ENCODE results near the gene SLC7A6.

SLC7A6 gene

GRCh38 chr16:68257251-68257905 lies 6.9 kb upstream of the SLC7A6 start:
- Histone ChIP-seq H3K9me3 (ENCODE audit: control insufficient read depth, low read length) (no peaks in the 10 kb centered on the region), H3K4me1 (ENCODE audit: control insufficient read depth, insufficient read depth, low read length, poor library complexity, severe bottlenecking) (peaks cover 9% of the 10 kb centered on the region), H3K27ac (ENCODE audit: low read depth, low read length, severe bottlenecking) (peak overlapping the region; percentile 74), H3K4me3 (ENCODE audit: extremely low read depth, insufficient read depth, low read length, poor library complexity, severe bottlenecking) (no peak overlapping the region), H3K36me3 (ENCODE audit: control insufficient read depth, insufficient read depth, low read length) (peaks cover 19% of the 10 kb centered on the region)
- WGBS, 2 experiments (ENCODE audit: insufficient coverage in 2 of 2), result 91 to 97% methylated on average over 5 to 6 of the region's 6 CpGs

- H3K36me3 ChIP-seq (ENCODE audit: control insufficient read depth, insufficient read depth, low read length), result peaks cover 19% of the 10 kb centered on the region
- H3K4me1 ChIP-seq (ENCODE audit: control insufficient read depth, insufficient read depth, low read length, poor library complexity, severe bottlenecking), result peaks cover 9% of the 10 kb centered on the region
- H3K4me3 ChIP-seq (ENCODE audit: extremely low read depth, insufficient read depth, low read length, poor library complexity, severe bottlenecking), result no peak overlapping the region
- H3K9me3 ChIP-seq (ENCODE audit: control insufficient read depth, low read length), result no peaks in the 10 kb centered on the region
- H3K27ac ChIP-seq (ENCODE audit: low read depth, low read length, severe bottlenecking), result peak overlapping the region; percentile 74
- WGBS, 2 experiments (ENCODE audit: insufficient coverage in 2 of 2), result 83 to 98% methylated on average over 8 to 13 of the region's 13 CpGs
Measured at GRCh38 chr16:68257906-68258800, 6.2 kb upstream of the SLC7A6 start.

DNA sequence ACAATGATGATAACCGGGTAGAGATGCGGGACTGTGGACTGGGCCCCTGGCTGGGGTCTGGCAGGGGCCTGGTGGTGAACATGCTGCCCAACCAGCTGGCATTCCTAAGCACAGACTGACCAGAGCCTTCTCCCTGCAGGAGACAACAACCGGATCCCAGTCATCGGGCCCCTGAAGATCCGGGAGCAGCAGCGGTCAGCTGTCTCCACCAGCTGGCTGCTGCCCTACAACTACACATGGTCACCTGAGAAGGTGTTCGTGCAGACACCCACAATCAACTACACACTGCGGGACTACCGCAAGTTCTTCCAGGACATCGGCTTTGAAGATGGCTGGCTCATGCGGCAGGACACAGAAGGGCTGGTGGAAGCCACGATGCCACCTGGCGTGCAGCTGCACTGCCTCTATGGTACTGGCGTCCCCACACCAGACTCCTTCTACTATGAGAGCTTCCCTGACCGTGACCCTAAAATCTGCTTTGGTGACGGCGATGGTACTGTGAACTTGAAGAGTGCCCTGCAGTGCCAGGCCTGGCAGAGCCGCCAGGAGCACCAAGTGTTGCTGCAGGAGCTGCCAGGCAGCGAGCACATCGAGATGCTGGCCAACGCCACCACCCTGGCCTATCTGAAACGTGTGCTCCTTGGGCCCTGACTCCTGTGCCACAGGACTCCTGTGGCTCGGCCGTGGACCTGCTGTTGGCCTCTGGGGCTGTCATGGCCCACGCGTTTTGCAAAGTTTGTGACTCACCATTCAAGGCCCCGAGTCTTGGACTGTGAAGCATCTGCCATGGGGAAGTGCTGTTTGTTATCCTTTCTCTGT lies 5.1 kb upstream of the SLC7A6 start:
- Histone ChIP-seq H3K27ac (ENCODE audit: low read depth, low read length, severe bottlenecking) (no peak overlapping the region), H3K9me3 (ENCODE audit: control insufficient read depth, low read length) (no peaks in the 10 kb centered on the region), H3K4me3 (ENCODE audit: extremely low read depth, insufficient read depth, low read length, poor library complexity, severe bottlenecking) (no peak overlapping the region), H3K36me3 (ENCODE audit: control insufficient read depth, insufficient read depth, low read length) (peaks cover 19% of the 10 kb centered on the region), H3K4me1 (ENCODE audit: control insufficient read depth, insufficient read depth, low read length, poor library complexity, severe bottlenecking) (peaks cover 12% of the 10 kb centered on the region)
- 93% methylated on average over 26 to 27 of the region's 27 CpGs for WGBS, 2 experiments (ENCODE audit: insufficient coverage in 2 of 2)

DNA sequence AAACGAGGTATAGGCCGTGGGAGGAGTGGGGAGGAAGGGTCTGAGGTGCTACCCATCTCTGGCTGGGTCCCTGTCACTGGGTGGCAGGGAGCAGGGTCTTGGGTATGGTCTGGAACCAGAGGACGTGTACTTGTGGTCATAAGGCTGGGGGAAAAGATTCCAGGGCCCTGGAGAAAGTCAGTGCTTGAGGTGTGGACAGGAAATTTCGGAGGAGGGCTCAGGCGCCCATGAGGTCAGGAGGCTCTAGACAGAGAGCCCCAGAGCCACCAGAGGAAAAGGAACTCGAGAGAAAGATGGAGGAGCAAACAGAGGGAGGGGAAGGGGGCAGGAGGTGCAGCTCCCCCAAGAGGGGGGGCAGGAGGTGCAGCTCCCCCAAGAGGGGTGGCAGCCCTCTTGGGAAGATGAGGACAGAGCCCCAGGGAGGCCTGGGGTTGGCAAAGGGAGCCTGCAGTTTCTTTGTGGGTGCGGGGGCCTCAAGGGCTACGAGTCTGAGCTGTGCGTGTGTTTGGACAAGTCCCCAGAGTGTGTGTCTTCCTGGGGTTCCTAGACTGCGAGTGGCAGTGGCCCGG lies 683 bp upstream of the SLC7A6 start:
- 47 to 54% methylated on average over 8 to 10 of the region's 11 CpGs for WGBS, 2 experiments (ENCODE audit: insufficient coverage in 2 of 2)
- H3K4me3 ChIP-seq (ENCODE audit: extremely low read depth, insufficient read depth, low read length, poor library complexity, severe bottlenecking), result peak overlapping the region; percentile 76
- H3K36me3 ChIP-seq (ENCODE audit: control insufficient read depth, insufficient read depth, low read length), result peaks cover 20% of the 10 kb centered on the region
- H3K9me3 ChIP-seq (ENCODE audit: control insufficient read depth, low read length), result no peaks in the 10 kb centered on the region
- peaks cover 10% of the 10 kb centered on the region for H3K4me1 ChIP-seq (ENCODE audit: control insufficient read depth, insufficient read depth, low read length, poor library complexity, severe bottlenecking)
- H3K27ac ChIP-seq (ENCODE audit: low read depth, low read length, severe bottlenecking), result peak overlapping the region; percentile 97

GRCh38 chr16:68265078-68265920 lies 973 bp downstream of the SLC7A6 start:
- Histone ChIP-seq H3K4me1 (ENCODE audit: control insufficient read depth, insufficient read depth, low read length, poor library complexity, severe bottlenecking) (peaks cover 10% of the 10 kb centered on the region), H3K9me3 (ENCODE audit: control insufficient read depth, low read length) (no peaks in the 10 kb centered on the region), H3K4me3 (ENCODE audit: extremely low read depth, insufficient read depth, low read length, poor library complexity, severe bottlenecking) (peak overlapping the region; percentile 76), H3K27ac (ENCODE audit: low read depth, low read length, severe bottlenecking) (peak overlapping the region; percentile 97), H3K36me3 (ENCODE audit: control insufficient read depth, insufficient read depth, low read length) (peaks cover 19% of the 10 kb centered on the region)
- WGBS, 2 experiments (ENCODE audit: insufficient coverage in 2 of 2), result 6 to 15% methylated on average over 19 to 21 of the region's 23 CpGs

DNA sequence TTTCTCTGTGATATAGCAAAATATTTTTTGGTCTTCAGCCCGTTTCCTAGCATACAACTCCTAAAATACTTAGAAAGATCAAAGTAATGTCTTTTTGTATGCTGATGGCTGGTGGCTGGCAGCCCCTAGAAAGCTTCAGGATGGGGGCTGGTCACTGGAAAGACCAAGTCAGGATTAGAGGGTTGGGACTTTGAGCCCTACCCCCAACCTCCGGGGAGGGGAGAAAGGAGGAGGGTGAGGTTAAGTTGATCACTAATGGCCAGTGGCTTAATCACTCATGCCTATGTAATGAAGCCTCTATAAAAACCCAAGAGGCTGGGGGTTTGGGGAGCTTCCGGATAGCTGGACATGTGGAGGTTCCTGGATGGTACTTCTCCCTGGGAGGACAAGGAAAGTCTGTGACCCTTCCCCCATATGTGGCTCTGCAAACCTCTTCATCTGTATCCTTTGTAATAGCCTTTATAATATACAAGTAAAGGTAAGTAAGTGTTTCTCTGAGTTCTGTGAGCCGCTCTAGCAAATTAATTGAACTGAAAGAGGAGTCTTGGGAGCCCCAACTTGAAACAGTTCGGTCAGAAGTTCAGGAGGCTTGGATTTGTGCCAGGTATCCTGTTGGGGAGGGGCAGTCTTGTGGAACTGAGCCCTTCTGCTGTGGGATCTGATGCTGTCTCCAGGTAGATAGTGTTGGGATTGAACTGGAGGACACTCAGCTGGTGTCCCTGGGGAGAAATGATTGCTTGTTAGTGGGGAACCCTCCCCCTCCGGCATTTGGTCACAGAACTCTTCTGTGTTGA lies 3.5 kb downstream of the SLC7A6 start:
- Histone ChIP-seq H3K27ac (ENCODE audit: low read depth, low read length, severe bottlenecking) (no peak overlapping the region), H3K36me3 (ENCODE audit: control insufficient read depth, insufficient read depth, low read length) (peaks cover 37% of the 10 kb centered on the region), H3K4me1 (ENCODE audit: control insufficient read depth, insufficient read depth, low read length, poor library complexity, severe bottlenecking) (peaks cover 10% of the 10 kb centered on the region), H3K4me3 (ENCODE audit: extremely low read depth, insufficient read depth, low read length, poor library complexity, severe bottlenecking) (no peak overlapping the region), H3K9me3 (ENCODE audit: control insufficient read depth, low read length) (no peaks in the 10 kb centered on the region)
- 72 to 82% methylated on average over 2 to 3 of the region's 6 CpGs for WGBS, 2 experiments (ENCODE audit: insufficient coverage in 2 of 2)

DNA sequence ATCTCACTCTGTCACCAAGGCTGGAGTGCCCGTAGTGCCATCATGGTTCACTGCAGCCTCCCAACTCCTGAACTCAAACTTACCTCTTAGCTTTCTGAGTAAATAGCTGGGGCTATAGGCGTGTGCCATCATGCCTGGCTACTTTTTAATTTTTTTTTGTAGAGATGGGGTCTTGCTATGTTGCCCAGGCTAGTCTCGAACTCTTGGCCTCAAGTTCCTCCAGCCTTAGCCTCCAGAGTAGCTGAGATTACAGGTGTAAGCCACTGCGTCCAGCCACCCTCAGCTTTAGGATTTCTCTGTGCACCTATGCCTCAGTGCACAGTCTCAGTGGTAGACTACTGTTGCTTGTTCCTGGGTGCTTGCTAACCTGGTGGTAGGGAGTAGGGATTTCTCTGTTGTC lies 5.5 kb downstream of the SLC7A6 start:
- H3K9me3 ChIP-seq (ENCODE audit: control insufficient read depth, low read length), result no peaks in the 10 kb centered on the region
- H3K4me3 ChIP-seq (ENCODE audit: extremely low read depth, insufficient read depth, low read length, poor library complexity, severe bottlenecking), result no peak overlapping the region
- 100% methylated on average over 2 to 3 of the region's 4 CpGs for WGBS, 2 experiments (ENCODE audit: insufficient coverage in 2 of 2)
- no peak overlapping the region for H3K27ac ChIP-seq (ENCODE audit: low read depth, low read length, severe bottlenecking)
- H3K4me1 ChIP-seq (ENCODE audit: control insufficient read depth, insufficient read depth, low read length, poor library complexity, severe bottlenecking), result peaks cover 7% of the 10 kb centered on the region
- peaks cover 57% of the 10 kb centered on the region for H3K36me3 ChIP-seq (ENCODE audit: control insufficient read depth, insufficient read depth, low read length)

DNA sequence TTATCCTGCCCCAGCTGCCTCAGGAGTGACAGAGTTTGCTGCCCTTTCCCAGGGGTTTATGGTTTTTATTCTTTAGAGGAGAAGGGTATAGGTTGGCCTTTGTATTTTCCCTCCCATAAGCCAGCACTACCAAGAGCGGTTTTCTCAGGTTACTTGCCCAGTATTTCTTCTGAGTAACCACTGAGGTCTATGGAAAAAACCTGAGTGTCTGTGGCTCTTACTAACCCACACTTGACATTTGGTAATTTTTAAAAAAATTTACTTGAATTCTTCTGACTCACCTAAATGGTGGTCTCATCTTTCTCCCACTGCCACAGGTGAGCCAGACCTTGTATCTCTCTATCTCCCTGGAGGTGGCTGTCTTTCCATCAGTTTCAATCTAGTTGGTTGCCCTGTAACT lies 6.0 kb downstream of the SLC7A6 start:
- no peak overlapping the region for H3K27ac ChIP-seq (ENCODE audit: low read depth, low read length, severe bottlenecking)
- H3K36me3 ChIP-seq (ENCODE audit: control insufficient read depth, insufficient read depth, low read length), result peaks cover 63% of the 10 kb centered on the region
- no peaks in the 10 kb centered on the region for H3K9me3 ChIP-seq (ENCODE audit: control insufficient read depth, low read length)
- peaks cover 7% of the 10 kb centered on the region for H3K4me1 ChIP-seq (ENCODE audit: control insufficient read depth, insufficient read depth, low read length, poor library complexity, severe bottlenecking)
- 100% methylated on average over 1 of the region's 1 CpG; no CpG with 5 or more reads in 1 of the 2 experiments for WGBS, 2 experiments (ENCODE audit: insufficient coverage in 2 of 2)
- no peak overlapping the region for H3K4me3 ChIP-seq (ENCODE audit: extremely low read depth, insufficient read depth, low read length, poor library complexity, severe bottlenecking)

GRCh38 chr16:68272507-68273209 lies 8.3 kb downstream of the SLC7A6 start:
- Histone ChIP-seq H3K36me3 (ENCODE audit: control insufficient read depth, insufficient read depth, low read length) (peaks cover 79% of the 10 kb centered on the region), H3K4me1 (ENCODE audit: control insufficient read depth, insufficient read depth, low read length, poor library complexity, severe bottlenecking) (peaks cover 7% of the 10 kb centered on the region), H3K9me3 (ENCODE audit: control insufficient read depth, low read length) (no peaks in the 10 kb centered on the region), H3K27ac (ENCODE audit: low read depth, low read length, severe bottlenecking) (no peak overlapping the region), H3K4me3 (ENCODE audit: extremely low read depth, insufficient read depth, low read length, poor library complexity, severe bottlenecking) (no peak overlapping the region)
- WGBS, 2 experiments (ENCODE audit: insufficient coverage in 2 of 2), result 90 to 93% methylated on average over 2 to 4 of the region's 4 CpGs
